ENCODE data around the gene AFF3. TPM values are rescaled to one million over a fixed set of nuclear protein-coding genes. Genes with fewer than 3 reads are reported as not detected.

AFF3 gene
- total RNA-seq (2022; extraction: Qiagen RNA extraction), result 0.01 to 0.16 TPM (median 0.06 TPM) in 5 replicates

GRCh38 chr2:100142393-100142792, at the start of gene AFF3:
AFF3 (minus strand) TSS chr2:100142590; CDS start chr2:100104454, 38,136 bp downstream.

Other genes with a start within 250 kb of the AFF3 start
- 2.5 to 3.9 TPM (median 3.4 TPM) in 5 replicates for gene LONRF2, start 179.9 kb upstream of the AFF3 start, total RNA-seq (2022; extraction: Qiagen RNA extraction)